Endothelial cell of hepatic sinusoid (primary cell): ENCODE results near the gene RBBP8.
"Not testable (repeated sequence)": the region's sequence is repeated elsewhere in the genome, so short reads cannot be mapped to it uniquely, and the experiment has no call there.

Source experiments
- in situ Hi-C: cut with HindIII; loops from 2 replicates; pipeline ENCODE4 v1.10.0; 2017; ENCODE audit warnings: low sequenced_read_pairs

RBBP8 gene

DNA sequence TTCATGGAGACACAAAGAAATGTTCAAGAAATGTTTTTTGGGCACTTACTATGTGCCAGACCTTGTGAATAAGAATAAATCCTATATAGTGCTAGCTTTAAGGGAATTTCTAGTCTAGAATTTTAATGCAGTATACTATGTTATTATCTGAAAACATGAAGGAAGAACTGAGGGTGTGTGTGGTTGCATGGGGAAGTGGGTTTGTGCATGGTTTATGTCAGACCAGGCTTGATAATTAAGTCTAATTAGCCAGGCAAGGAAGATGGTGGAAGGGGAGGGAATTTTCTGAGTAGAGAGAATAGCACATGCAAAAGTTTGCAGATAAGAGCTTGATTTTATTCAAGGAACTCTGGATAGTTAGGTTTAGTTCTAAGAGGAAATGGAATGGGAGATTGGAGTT is 6.5 kb downstream of the RBBP8 start:
- in situ Hi-C loops: no loop called here

- in situ Hi-C loops: no loop called here
These were observed 10.7 kb downstream of the RBBP8 start for GRCh38 chr18:22943847-22944246.

- in situ Hi-C loops: no loop called here
These were observed 13.1 kb downstream of the RBBP8 start for GRCh38 chr18:22946217-22946616.

DNA sequence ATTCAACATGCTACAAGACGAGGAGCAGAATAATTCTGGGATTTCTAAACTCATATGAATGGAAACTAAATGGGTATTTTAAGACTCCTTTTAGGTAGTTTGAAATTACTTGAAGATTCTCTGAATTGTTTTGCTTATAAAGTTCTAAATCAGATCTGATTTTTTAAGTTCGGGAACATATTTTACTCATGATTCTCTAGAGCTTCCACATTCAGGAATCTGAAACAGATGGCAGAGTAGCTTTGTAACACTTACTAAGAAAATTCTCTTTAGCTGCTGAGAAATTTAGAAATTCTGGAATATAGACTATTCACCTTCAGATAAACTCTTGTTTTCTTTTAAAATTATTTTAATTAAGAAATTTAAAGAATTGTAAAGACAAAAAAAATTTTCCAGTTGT is 13.7 kb downstream of the RBBP8 start:
- in situ Hi-C loops: no loop called here

DNA sequence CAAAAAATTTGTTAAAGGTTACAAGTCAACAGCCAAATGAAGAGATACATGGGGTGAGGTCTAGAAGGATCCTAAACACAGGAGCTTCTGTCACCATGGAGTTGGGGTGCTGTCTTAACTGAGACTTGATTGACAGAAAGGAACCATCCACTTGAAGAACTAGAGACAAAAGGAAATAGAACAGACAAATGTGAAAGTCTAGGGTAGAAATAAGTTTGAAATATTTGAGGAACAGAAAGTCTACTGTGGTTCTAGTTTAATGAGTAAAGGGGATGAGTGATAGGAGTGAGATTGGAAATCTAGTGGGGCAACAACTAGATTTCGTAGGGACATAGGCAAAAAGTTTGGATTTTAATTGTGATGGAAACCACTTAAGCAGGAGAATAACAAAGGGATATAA is 18.7 kb downstream of the RBBP8 start:
- in situ Hi-C loops: no loop called here

- in situ Hi-C loops: no loop called here
These were observed 19.4 kb downstream of the RBBP8 start for GRCh38 chr18:22952525-22952924.

GRCh38 chr18:22953982-22954381 is 20.9 kb downstream of the RBBP8 start:
- in situ Hi-C loops: not testable (repeated sequence)

DNA sequence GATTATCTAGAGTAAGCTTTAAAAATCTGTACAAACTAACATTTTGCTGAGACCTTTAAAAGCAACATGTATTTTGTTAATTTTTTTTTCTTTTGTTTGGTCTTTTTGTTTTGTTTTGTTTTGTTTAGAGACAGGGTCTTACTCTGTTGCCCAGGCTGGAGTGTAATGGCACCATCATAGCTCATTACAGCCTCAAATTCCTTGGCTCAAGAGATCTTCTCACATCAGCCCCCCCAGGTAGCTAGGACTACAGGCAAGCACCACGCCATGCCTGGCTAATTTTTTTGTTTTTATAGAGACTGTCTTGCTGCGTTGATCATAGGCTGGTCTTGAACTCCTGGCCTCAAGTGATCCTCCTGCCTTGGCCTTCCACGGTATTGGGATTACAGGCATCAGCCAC is 23.1 kb downstream of the RBBP8 start:
- in situ Hi-C loops: no loop called here

DNA sequence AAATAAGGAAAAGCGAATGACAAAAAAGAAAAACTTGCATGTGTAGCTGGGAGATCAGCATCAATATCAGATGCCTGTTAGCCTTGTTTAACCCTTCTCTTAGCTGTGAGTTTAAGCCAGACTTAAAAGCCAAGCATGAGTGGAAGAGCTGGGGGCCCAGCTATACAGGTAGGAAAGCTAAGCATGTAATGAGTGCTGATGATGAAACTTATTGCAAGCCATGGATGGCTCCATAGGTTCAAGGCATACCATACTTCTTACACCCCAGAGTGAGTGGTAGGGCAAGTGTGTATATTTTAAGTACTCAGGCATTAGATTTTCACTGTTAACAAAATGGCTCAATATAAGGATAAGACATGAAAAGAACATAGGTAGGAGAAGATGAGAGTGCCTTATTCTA is 28.0 kb downstream of the RBBP8 start:
- in situ Hi-C loops: no loop called here

- in situ Hi-C loops: no loop called here
These were observed 28.9 kb downstream of the RBBP8 start for GRCh38 chr18:22962004-22962403.

DNA sequence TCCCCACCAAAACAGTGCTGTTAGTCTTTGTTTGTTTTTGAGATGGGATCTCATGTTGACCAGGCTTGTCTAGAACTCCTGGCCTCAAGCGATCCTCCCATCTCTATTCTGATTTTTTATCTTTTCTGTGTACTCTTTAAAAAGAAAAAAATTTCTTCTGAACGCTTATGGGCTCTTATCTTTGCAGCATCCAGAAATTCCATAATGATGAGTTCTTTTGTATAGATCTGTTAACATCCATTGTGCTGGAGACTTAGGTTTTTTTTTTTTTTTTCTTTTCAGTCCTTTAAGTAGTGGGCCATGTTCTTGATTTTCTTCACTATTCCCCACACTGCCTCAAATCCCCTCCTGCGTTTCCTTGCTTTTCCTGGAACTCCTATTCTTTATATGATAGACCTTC is 31.0 kb downstream of the RBBP8 start:
- in situ Hi-C loops: no loop called here

GRCh38 chr18:22964722-22965121 is 31.6 kb downstream of the RBBP8 start:
- in situ Hi-C loops: no loop called here

DNA sequence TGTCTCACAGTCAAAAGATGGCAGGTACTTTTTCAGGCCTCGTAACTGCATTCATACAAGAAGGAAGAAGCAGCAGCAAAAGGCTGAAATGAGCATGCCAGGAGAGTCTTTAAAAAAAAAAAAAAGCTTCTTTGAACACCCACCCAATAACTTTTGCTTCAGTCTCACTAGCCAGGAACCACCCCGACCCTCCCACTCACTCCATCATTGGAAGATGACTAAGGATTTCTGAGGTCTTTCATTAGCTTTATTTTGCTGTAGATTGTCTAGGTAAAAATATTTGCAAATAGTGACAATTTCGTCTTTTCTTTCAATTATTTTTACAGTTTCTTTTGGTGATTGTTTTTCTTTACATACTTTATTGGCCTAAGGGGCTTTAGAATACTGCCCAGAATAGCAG is 37.9 kb downstream of the RBBP8 start:
- in situ Hi-C loops: loop anchor here (5.0 kb wide), 1 partner anchor 44 kb away; no protein-coding TSS in a partner anchor

DNA sequence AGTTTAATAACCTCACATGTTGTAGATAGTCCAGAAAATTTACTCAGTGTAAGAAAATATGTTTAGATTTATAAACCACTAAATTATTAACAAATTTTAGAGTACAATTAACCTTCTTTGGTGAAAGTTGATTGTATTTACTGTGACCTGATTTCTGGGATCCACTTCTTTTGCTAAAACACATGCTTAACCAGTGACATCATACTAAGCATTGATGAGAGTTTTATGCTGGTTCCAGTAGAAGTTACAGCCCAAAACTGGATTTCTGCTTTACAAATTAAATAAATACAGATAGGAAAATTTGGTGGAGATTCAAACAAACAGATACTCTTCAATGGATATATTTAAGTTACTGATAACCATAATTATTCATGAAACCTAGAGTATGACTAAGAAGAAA is 40.9 kb downstream of the RBBP8 start:
- in situ Hi-C loops: loop anchor here (5.0 kb wide), 1 partner anchor 47 kb away; no protein-coding TSS in a partner anchor

DNA sequence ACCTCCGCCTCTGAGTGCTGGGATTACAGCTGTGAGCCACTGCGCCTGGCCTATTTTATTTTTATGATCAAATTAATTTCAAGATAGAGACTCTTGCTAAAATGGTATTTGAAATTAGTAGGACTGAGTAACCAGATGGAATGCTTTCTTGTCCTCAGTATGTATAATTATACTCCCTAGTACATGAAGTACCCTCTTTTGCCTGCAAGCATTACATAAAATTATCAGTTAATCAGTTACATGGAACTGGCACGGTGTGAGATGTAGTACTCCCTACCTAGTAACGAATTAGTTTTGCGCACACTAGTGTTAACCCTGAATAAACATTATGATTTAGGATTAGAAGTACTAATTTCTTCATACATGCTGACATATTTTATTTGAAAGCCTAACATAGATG is 41.6 kb downstream of the RBBP8 start:
- in situ Hi-C loops: loop anchor here (5.0 kb wide), 1 partner anchor 47 kb away; no protein-coding TSS in a partner anchor

GRCh38 chr18:22975508-22975907 is 42.4 kb downstream of the RBBP8 start:
- in situ Hi-C loops: no loop called here

- in situ Hi-C loops: no loop called here
These were observed 44.9 kb downstream of the RBBP8 start for GRCh38 chr18:22977847-22978701.

DNA sequence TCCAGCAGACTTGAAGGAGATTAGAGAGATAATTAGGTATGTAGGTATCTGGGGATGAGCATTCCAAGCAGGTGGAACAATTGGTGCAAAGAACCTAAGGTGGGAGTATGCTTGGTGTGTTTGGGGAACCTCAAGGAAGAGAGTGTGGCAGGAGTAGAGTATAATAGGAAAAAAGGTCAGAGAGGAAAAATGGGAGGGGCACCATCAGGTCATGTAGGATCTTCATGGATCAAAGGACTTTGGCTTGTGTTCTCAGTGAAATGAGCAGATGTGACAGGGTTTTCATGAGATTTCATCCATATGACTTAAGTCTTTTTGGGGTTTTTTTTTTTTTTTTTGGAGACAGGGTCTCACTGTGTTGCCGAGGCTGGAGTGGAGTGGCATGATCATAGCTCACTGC is 47.3 kb downstream of the RBBP8 start:
- in situ Hi-C loops: no loop called here

DNA sequence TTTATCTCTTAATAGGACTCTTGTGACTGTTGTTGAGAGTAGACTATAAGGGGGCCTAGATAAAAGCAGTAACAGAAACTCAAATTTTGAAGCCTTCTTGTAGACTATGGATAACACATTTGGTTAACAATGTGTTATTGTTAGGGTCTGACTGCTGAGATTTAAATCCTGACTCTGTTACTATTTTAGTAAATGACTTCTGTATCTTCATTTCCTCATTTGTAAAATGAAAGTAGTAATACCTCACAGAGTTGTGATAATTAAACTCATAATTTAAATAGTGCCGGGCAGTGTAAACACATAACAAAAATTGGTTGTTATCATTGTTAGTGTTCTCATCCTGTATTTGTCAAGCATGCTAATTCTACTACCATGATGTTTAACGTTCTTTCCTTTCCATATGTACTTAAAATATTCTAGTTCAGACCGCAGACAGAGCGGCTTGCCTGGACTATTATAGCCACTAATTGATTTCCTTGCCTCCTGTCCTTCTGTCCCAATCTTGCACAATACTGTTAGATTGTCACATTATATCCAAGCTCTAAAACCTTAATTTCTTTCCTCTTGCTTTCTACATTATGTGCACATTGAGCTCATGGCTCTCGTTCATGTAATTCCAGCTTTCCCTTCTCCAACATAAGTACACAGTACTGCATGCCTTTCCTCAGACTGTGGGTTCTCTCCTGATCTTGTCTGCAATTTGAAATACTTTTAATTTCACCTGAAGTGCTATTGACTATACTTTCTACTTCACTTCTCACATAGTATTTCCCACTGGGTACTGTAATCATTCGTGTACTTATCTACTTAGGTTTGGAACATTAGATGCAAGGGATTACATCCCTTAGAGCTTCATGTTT is 48.4 kb downstream of the RBBP8 start:
- in situ Hi-C loops: no loop called here

DNA sequence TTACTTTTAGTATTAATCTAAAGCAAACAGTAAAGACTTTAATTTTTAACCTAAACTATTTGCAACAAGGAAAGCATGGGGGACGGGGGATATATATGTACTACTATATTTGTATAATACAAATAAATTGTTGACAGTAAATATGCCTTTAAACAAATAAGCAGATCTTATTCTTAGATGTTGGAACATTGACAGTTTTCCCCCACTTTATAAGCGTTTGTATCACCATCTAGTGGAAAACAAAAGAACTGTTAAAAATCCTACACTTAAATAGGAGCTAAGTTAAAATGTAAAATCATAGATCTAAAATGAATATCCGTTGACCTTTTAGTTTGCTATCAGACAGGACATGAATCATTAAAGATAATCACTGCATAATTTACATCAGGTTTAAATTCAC is 50.0 kb downstream of the RBBP8 start:
- in situ Hi-C loops: no loop called here

DNA sequence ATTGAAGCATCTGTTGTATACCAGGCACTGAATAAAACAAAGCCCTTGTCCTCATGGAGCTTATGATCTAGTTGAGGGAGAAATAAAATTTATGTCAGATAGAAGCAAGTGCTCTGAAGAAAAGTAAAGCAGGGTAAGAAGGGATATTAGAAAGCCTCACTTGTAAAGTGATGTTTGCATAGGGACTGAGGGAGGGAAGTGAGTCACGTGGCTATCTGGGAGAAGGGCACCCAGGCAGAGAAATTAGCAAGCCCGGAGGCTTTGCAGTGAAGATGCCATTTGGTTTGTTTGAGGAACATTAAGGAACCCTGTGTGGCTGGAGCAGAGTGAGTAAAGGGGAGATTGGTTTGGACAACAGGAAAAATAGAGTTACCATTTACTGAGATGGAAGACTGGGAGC is 52.1 kb downstream of the RBBP8 start:
- in situ Hi-C loops: no loop called here
